Endothelial cell of umbilical vein (primary cell): ENCODE results near the gene EZH1. TPM values are rescaled to one million over a fixed set of nuclear protein-coding genes. Genes with fewer than 3 reads are reported as not detected.

Experiments used
- BruUV-seq: library from RNA; stranded (reverse); fragments of 400-500 nt; replicated peaks from 2 replicates; lab custom pipeline; 2021; lab: Mats Ljungman, UMichigan
- CTCF ChIA-PET: fragments of 300-600, 350-600 bp; sonication (Branson Sonifier 250); formaldehyde crosslinking; loops from one replicate; lab custom pipeline; 2021; ENCODE audit warnings: antibody characterized with exemption, inconsistent platforms; lab: Charles Lee
- POLR2A ChIA-PET: fragments of 300-600, 350-600 bp; sonication (Branson Sonifier 250); formaldehyde crosslinking; loops from one replicate; lab custom pipeline; 2021; ENCODE audit warnings: antibody characterized with exemption, inconsistent platforms; lab: Charles Lee
- DNase-seq: peaks from one replicate; pipeline ENCODE4 v3.0.0-alpha.2; 2011; ENCODE audit warnings: low read depth, low spot score
- FAIRE-seq: peaks from 2 replicates; lab custom pipeline; 2011; peaks lifted over from hg19 to GRCh38; lab: Jason Lieb, UNC
- H2AFZ ChIP-seq: 2 replicates; pipeline ENCODE4 v1.6.0; 2012; ENCODE audit warnings: low read depth, low read length, control low read depth, inconsistent platforms
- H3K27ac ChIP-seq: 2 replicates; pipeline ENCODE4 v1.5.1; 2011; ENCODE audit warnings: low read depth, mild to moderate bottlenecking, control low read depth, low read length, moderate library complexity; ENCODE audit not compliant: insufficient read depth
- H3K27me3 ChIP-seq, 2 experiments: 2 replicates each; pipeline versions ENCODE4 v1.6.0 to v1.6.1; 2011; ENCODE audit warnings: low read length in 2 of 2, mixed read lengths in 1 of 2; ENCODE audit not compliant: control insufficient read depth in 2 of 2, insufficient read depth in 2 of 2
- H3K36me3 ChIP-seq, 2 experiments: 2 replicates in 1 of 2; 3 replicates in 1 of 2; pipeline ENCODE4 v1.5.1; 2011; ENCODE audit warnings: low read length in 2 of 2, mild to moderate bottlenecking in 1 of 2, moderate library complexity in 1 of 2; ENCODE audit not compliant: control insufficient read depth in 2 of 2, insufficient read depth in 2 of 2; ENCODE audit errors: extremely low read depth in 1 of 2
- H3K4me1 ChIP-seq: 3 replicates; pipeline ENCODE4 v1.5.1; 2011; ENCODE audit warnings: mild to moderate bottlenecking, low read length; ENCODE audit not compliant: control insufficient read depth, insufficient read depth; ENCODE audit errors: extremely low read depth
- H3K4me2 ChIP-seq: 2 replicates; pipeline ENCODE4 v1.6.1; 2011; ENCODE audit warnings: low read length, control low read depth, mixed read lengths; ENCODE audit not compliant: insufficient read depth
- H3K4me3 ChIP-seq, 3 experiments: fragments of 200-600 bp in 1 of 3; sonication (generic), shearing (Covaris generic) in 1 of 3; replicated peaks in 1 of 3; 2 replicates each; pipeline ENCODE4 v1.5.1; 2011 to 2016; ENCODE audit warnings: control low read depth in 3 of 3, low read length in 3 of 3, mild to moderate bottlenecking in 2 of 3, inconsistent platforms in 1 of 3, low read depth in 1 of 3, moderate library complexity in 1 of 3; ENCODE audit not compliant: insufficient read depth in 1 of 3
- H3K79me2 ChIP-seq: 2 replicates; pipeline ENCODE4 v1.6.0; 2012; ENCODE audit warnings: low read length, inconsistent platforms; ENCODE audit not compliant: control insufficient read depth, insufficient read depth
- H3K9ac ChIP-seq: replicated peaks from 2 replicates; pipeline ENCODE3; 2011; ENCODE audit warnings: low read length, control low read depth; ENCODE audit not compliant: insufficient read depth; ENCODE audit errors: extremely low read depth
- H3K9me1 ChIP-seq: replicated peaks from 3 replicates; pipeline ENCODE4 v1.6.0; 2011; ENCODE audit warnings: mild to moderate bottlenecking, low read length; ENCODE audit not compliant: control insufficient read depth, insufficient read depth; ENCODE audit errors: extremely low read depth
- H3K9me3 ChIP-seq: replicated peaks from 2 replicates; pipeline ENCODE4 v1.5.1; 2012; ENCODE audit warnings: low read length, inconsistent platforms; ENCODE audit not compliant: control insufficient read depth, insufficient read depth
- H4K20me1 ChIP-seq: replicated peaks from 2 replicates; pipeline ENCODE3; 2011; ENCODE audit warnings: mild to moderate bottlenecking, low read length; ENCODE audit not compliant: control insufficient read depth, insufficient read depth; ENCODE audit errors: extremely low read depth
- CTCF ChIP-seq, 2 donors: IDR thresholded peaks; 1 replicate in 1 of 2; 2 replicates in 1 of 2; pipeline ENCODE4 v1.5.1; 2011; ENCODE audit warnings: low read length in 2 of 2, mild to moderate bottlenecking in 2 of 2, moderate library complexity in 2 of 2, control low read depth in 1 of 2, inconsistent platforms in 1 of 2, low read depth in 1 of 2; ENCODE audit not compliant: insufficient read depth in 1 of 2; ENCODE audit errors: extremely low read depth in 1 of 2
- JUN ChIP-seq: IDR thresholded peaks from 2 replicates; pipeline ENCODE4 v1.6.1; 2011; ENCODE audit warnings: borderline replicate concordance, low read depth; ENCODE audit not compliant: insufficient read length, insufficient read depth
- MYC ChIP-seq: IDR thresholded peaks from one replicate; pipeline ENCODE4 v1.6.1; 2011; ENCODE audit warnings: mild to moderate bottlenecking, low read depth, low read length
- POLR2A ChIP-seq: IDR thresholded peaks from 2 replicates; pipeline ENCODE4 v1.6.1; 2012; ENCODE audit warnings: low read depth, mild to moderate bottlenecking, control low read depth, low read length
- POLR2AphosphoS5 ChIP-seq: IDR thresholded peaks from 2 replicates; pipeline ENCODE4 v1.6.1; 2012; ENCODE audit warnings: low read depth, mild to moderate bottlenecking, control low read depth, low read length, moderate library complexity; ENCODE audit not compliant: insufficient read depth
- dilution Hi-C: fragments of 300-500 bp; cut with MboI; formaldehyde crosslinking; loops from one replicate; pipeline ENCODE4 v1.15.0; 2019; ENCODE audit warnings: low sequenced_read_pairs; ENCODE audit not compliant: extremely low pct_ligation_motif_present
- intact Hi-C: fragments of 100-400 bp; cut with micrococcal nuclease; formaldehyde crosslinking; loops from one replicate; pipeline ENCODE4 v1.10.0; 2022
- polyA plus RNA-seq, 4 experiments: library from polyadenylated mRNA; depleted of rRNA in 3 of 4; stranded (reverse) in 3 of 4; unstranded in 1 of 4; fragments of >200 nt; gene quantifications; 2 replicates each; pipeline versions ENCODE4 v1.2.1 to v1.2.3, GENCODE V29; 2011 to 2012; ENCODE audit warnings: missing spikeins in 1 of 4
- total RNA-seq: library from RNA; stranded (reverse); gene quantifications from 2 replicates; pipeline ENCODE4 v1.2.3, GENCODE V29; 2021
- TF ChIP-seq, protein P1 (sequence below): IDR thresholded peaks from 2 replicates; pipeline ENCODE4 v1.6.1; 2011; ENCODE audit not compliant: insufficient read depth, insufficient read length

EZH1 gene
- total and polyA plus RNA-seq, 2 donors (not counting 3 experiments of a cell fraction or from before 2014, with no cell fraction given): 31.4 to 33.7 TPM

DNA sequence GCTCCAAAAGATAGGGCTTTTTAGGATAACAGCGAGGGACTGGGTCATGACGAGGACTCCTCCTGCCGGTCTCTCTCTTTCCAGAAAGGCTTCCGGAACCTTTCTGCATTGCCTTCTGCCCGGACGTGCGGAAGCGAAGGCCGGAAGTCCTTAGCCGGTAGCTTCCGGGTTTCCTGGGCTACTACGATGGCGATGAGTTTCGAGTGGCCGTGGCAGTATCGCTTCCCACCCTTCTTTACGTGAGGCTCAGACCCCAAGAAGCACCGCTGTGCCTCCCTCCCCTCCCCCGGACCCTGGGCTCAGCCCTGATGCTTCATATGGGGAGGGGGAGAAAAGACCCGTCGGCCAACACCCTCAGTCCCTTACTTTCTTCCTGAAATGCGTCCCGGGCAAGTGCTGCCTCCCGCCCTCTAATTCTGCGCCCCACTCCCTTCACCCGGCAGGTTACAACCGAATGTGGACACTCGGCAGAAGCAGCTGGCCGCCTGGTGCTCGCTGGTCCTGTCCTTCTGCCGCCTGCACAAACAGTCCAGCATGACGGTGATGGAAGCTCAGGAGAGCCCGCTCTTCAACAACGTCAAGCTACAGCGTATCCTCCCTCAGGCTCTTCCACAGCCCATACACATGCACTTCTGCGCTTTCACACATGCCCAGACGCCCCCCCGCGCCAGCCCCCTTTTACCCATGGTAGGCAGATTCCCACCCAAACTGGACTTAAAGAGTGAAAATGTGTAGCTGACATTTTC lies 28.6 kb upstream of the EZH1 start, which contains the start of gene VPS25:
Gene VPS25 (plus strand): TSS at position 160 of the 746 bp plus-strand sequence. CDS start 27 bp downstream, at position 187.
- TF ChIP-seq POLR2A (peak; percentile 93), CTCF (IDR thresholded peaks at IDR 0.05; ENCODE audit: extremely low read depth in 1 of 2, insufficient read depth in 1 of 2, low read depth in 1 of 2, low read length in 2 of 2) (peak in 1 of 2 donors; percentile 3), MYC (no peak), POLR2AphosphoS5 (peak; percentile 84), JUN (no peak)
- TF ChIP-seq, protein P1, sequence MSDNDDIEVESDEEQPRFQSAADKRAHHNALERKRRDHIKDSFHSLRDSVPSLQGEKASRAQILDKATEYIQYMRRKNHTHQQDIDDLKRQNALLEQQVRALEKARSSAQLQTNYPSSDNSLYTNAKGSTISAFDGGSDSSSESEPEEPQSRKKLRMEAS: no peak
- DNase-seq: peak; percentile 61
- TSS peak; percentile 75 for BruUV-seq
- ChIA-PET POLR2A (interaction anchor here (1.1 to 1.5 kb wide), 3 partner anchors 10 to 13 kb away, joined by 3 to 6 read pairs (median 4); partner anchors contain the start of gene RAMP2), CTCF (interaction anchor here (0.7 to 4.8 kb wide), 14 partner anchors 9 to 224 kb away, joined by 3 to 53 read pairs (median 4); partner anchors contain the start of genes BECN1, CNTD1, COA3 and PSMC3IP)
- no peaks in the 10 kb centered on the region for H4K20me1 ChIP-seq
- dilution Hi-C loops (no loop called here), intact Hi-C loops (loop anchor here (1.0 to 2.0 kb wide), 3 partner anchors 10 to 53 kb away; partner anchors contain the start of genes CNTD1 and COA3)
- peak within 1 kb of the TSS; percentile 67 for H3K9ac ChIP-seq
- H3K4me2 ChIP-seq: peak within 1 kb of the TSS; percentile 25
- no peaks in the 10 kb centered on the region for H3K36me3 ChIP-seq
- no peaks in the 10 kb centered on the region for H3K9me1 ChIP-seq
- H3K9me3 ChIP-seq: no peaks in the 10 kb centered on the region
- FAIRE-seq: peak; percentile 90
- no peaks in the 10 kb centered on the region for H3K79me2 ChIP-seq
- H2AFZ ChIP-seq: peak within 1 kb of the TSS; percentile 27
- H3K27ac ChIP-seq: peak within 1 kb of the TSS; percentile 73
- peak within 1 kb of the TSS; percentile 15 to 71 (median 68) for H3K4me3 ChIP-seq
- no peaks in the 10 kb centered on the region for H3K27me3 ChIP-seq
- H3K4me1 ChIP-seq: peaks cover 26% of the 10 kb centered on the region
